ENCODE measurements around the gene IDH2. TPM values are rescaled to one million over a fixed set of nuclear protein-coding genes. Genes with fewer than 3 reads are reported as not detected.

Gene IDH2
- total RNA-seq, 4 donors from 2014 or later = 68.6 to 126 (median 76.7) TPM

DNA sequence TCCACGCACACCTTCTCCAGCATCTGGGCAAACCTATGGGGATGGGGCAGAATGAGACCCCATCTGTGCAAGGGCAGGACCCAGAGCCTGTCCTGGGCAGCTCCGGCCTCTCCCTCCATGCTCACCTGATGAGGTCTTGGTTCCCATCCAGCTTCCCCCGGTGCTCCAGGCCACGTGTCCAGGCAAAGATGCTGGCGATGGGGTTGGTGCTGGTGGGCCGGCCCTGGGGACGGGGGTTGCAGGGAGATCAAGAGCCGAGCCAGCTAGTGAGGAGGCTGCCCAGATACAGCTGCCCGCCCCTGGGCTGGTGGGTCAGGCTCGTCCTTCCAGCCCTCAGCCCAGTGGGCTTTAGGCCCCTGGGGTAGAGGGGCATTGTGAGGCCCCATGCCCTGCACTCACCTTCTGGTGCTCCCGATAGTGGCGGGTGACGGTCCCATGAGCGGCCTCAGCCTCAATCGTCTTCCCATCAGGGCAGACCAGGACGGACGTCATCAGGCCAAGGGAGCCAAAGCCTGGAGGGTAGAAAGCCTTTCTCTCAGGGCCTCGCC lies 17.3 kb downstream of the IDH2 start:
- Histone ChIP-seq H3K9me3 (no peaks in the 10 kb centered on the region), H3K27ac (no peak overlapping the region), H3K27me3 (no peaks in the 10 kb centered on the region), H3K4me3 (no peak overlapping the region), H3K4me1 (peaks cover 8% of the 10 kb centered on the region), H3K36me3 (peaks cover 72% of the 10 kb centered on the region)
- no peak for TF ChIP-seq POLR2AphosphoS5 (IDR thresholded peaks at IDR 0.05)
- TF ChIP-seq POLR2A (IDR thresholded peaks at IDR 0.05) = no peak
- no peak for TF ChIP-seq EP300 (IDR thresholded peaks at IDR 0.05)
- TF ChIP-seq CTCF (IDR thresholded peaks at IDR 0.05) = no peak
- no peak for DNase-seq (ENCODE audit: low spot score in 2 of 2)
- WGBS = 100% methylated on average over 1 of the region's 18 CpGs

GRCh38 chr15:90083954-90084607 lies 18.2 kb downstream of the IDH2 start:
- 85% methylated on average over 8 of the region's 14 CpGs for WGBS
- H3K36me3 ChIP-seq = peaks cover 78% of the 10 kb centered on the region

DNA sequence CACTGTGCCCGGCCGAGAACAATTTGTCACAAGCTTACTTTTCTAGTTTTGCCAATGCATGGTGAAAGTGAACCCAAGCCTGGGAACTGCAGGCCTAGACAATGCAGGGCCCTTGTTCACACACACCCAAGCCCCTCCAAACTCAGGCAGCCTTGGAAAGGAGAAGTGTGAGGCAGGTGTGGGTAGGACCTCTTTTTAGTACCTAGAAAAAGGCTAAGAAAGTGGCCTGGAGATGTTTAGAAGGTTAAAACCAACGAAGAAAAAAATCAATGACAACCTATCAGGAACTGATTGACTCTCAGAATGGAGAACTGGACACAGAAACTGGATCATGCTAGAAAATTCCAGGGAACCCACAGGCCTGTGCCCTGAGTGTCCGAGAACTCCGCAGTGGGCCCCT lies 18.8 kb downstream of the IDH2 start:
- peaks cover 82% of the 10 kb centered on the region for H3K36me3 ChIP-seq
- 96% methylated on average over 4 of the region's 5 CpGs for WGBS
- no peak for DNase-seq (ENCODE audit: low spot score in 2 of 2)
- no peaks in the 10 kb centered on the region for H3K27me3 ChIP-seq
- no peak for TF ChIP-seq CTCF (IDR thresholded peaks at IDR 0.05)
- no peak overlapping the region for H3K4me3 ChIP-seq
- H3K9me3 ChIP-seq = no peaks in the 10 kb centered on the region
- H3K4me1 ChIP-seq = peaks cover 8% of the 10 kb centered on the region
- no peak overlapping the region for H3K27ac ChIP-seq

More at GRCh38 chr15:90083954-90084607, 18.2 kb downstream of the IDH2 start:
- peaks cover 8% of the 10 kb centered on the region for H3K4me1 ChIP-seq
- TF ChIP-seq POLR2AphosphoS5 (IDR thresholded peaks at IDR 0.05) = no peak
- TF ChIP-seq EP300 (IDR thresholded peaks at IDR 0.05) = no peak
- TF ChIP-seq CTCF (IDR thresholded peaks at IDR 0.05) = no peak
- TF ChIP-seq POLR2A (IDR thresholded peaks at IDR 0.05) = no peak
- H3K27me3 ChIP-seq = no peaks in the 10 kb centered on the region
- no peaks in the 10 kb centered on the region for H3K9me3 ChIP-seq
- H3K27ac ChIP-seq = no peak overlapping the region
- no peak for DNase-seq (ENCODE audit: low spot score in 2 of 2)
- H3K4me3 ChIP-seq = no peak overlapping the region

DNA sequence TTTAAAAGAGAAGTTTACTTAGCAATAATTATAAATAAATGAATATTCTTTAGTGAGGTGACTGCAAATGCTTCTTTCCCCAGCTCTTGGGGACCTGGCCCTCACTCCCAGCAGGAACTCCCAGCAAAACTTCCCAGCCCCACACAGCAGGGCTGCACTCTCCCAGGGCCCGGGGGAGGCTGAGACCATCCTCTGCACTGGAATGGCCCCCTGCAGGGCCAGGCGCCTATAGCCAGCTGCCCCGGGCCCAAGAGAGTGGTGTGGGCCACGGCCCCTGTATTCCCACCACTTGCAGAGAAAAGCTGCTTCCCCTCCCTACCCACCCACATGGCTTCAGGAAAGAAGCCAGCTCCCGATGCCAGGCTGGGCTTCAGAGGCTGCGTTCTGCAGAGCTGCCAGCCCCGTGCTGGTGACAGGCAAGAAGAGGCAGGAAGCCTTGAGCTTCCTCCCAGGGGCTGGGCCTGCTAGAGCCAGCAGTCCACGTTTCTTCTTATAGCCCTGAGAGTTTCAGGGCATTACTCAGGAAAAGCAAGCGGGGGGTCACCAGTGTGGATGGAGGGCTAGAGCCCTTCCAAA lies 20.0 kb downstream of the IDH2 start:
- no peak for DNase-seq (ENCODE audit: low spot score in 2 of 2)
- H3K27ac ChIP-seq = no peak overlapping the region
- WGBS = 32% methylated on average over 6 of the region's 9 CpGs
- no peaks in the 10 kb centered on the region for H3K27me3 ChIP-seq
- TF ChIP-seq CTCF (IDR thresholded peaks at IDR 0.05) (no peak), POLR2A (IDR thresholded peaks at IDR 0.05) (no peak), POLR2AphosphoS5 (IDR thresholded peaks at IDR 0.05) (no peak), EP300 (IDR thresholded peaks at IDR 0.05) (no peak)
- H3K9me3 ChIP-seq = no peaks in the 10 kb centered on the region
- H3K4me1 ChIP-seq = peaks cover 8% of the 10 kb centered on the region
- no peak overlapping the region for H3K4me3 ChIP-seq
- peaks cover 74% of the 10 kb centered on the region for H3K36me3 ChIP-seq

DNA sequence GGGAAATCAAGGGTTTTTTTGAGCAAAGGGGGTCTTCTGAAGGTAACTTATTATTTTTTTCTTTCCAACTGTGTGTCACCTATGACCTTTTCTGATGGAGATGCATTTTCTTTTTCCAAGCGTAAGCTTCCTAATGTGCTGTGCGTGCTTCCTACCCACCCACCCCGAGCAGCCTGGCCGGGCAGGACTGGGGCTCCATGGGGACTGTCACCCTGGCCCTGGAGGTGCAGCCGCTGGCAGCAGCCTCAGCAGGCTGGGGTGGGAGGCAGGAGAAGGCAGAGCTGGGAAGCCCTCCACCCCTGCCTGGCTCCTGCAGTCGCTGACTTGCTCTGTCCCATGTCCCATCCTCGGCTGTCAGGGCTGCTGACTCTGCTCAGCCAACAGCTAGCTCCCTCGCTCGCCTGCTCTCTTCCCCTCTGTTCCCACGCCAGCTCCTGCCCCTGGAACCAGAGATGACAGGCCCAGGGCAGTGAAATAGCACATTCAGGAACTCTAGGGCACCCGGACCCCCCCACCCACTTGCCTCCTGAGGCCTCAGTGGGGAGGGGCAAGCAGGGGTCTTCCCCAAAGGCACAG lies 21.4 kb downstream of the IDH2 start:
- Histone ChIP-seq H3K9me3 (no peaks in the 10 kb centered on the region), H3K4me3 (no peak overlapping the region), H3K27me3 (no peaks in the 10 kb centered on the region), H3K27ac (no peak overlapping the region), H3K4me1 (peaks cover 18% of the 10 kb centered on the region), H3K36me3 (peaks cover 76% of the 10 kb centered on the region)
- TF ChIP-seq POLR2A (IDR thresholded peaks at IDR 0.05) (no peak), CTCF (IDR thresholded peaks at IDR 0.05) (no peak), EP300 (IDR thresholded peaks at IDR 0.05) (no peak), POLR2AphosphoS5 (IDR thresholded peaks at IDR 0.05) (no peak)
- DNase-seq (ENCODE audit: low spot score in 2 of 2) = no peak
- 96% methylated on average over 11 of the region's 11 CpGs for WGBS
